ENCODE results near the gene PFKFB4.

The PFKFB4 gene

DNA sequence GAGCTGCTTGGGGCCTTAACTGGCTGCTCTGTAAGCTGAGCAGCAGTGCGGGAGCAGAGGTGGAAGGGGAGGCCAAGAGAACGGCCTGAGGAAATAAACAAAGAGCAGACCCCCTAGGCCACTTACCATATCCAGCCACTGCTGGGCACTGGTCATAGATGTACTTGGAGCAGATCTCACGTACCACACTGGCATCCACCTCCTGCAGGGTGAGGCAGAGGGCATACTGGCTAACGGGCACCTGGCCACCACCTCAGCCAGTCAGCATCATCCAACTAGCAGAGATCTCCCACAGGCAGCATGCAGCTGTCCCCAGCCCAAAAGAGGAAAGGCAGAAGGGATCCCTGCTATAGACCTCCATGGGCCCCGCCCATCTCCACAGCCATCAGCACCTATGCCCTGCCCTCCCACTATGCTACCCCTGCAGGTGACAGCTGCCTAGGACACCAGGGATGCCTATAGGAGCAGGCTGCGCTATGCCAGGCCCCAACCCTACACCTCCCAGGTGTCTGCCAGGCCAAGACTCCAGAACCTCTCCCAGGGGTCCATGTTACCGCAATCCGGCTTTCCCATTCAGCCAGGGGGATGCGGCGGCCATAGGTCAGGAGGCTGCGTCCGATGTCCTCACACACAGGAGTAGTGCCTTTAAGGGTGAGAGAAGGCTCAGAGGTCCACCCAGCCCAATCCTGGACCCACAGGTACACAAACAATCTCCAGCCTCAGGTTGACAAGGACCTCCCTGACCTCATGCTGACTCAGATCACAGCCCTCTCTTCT lies 43.1 kb upstream of the PFKFB4 start:
- Histone ChIP-seq H3K36me3 (ENCODE audit: insufficient read depth, low read length) (peaks cover 73% of the 10 kb centered on the region), H2AFZ (ENCODE audit: low read length) (no peak overlapping the region), H4K20me1 (ENCODE audit: insufficient read depth, low read length) (no peaks in the 10 kb centered on the region), H3K27ac (ENCODE audit: low read depth, low read length, poor library complexity, severe bottlenecking) (no peak overlapping the region), H3K79me2 (ENCODE audit: insufficient read depth, low read length) (no peaks in the 10 kb centered on the region), H3K9me2 (ENCODE audit: low read depth, low read length) (no peaks in the 10 kb centered on the region), H3K9me3 (ENCODE audit: low read length) (no peaks in the 10 kb centered on the region), H3K9ac (ENCODE audit: low read length) (no peak overlapping the region), H3K27me3 (ENCODE audit: insufficient read depth, low read length) (no peaks in the 10 kb centered on the region; the same call in 1 of the 2 replicates), H3K4me2 (ENCODE audit: low read length) (no peak overlapping the region), H3F3A (ENCODE audit: insufficient read depth, low read length) (no peaks in the 10 kb centered on the region), H3K4me3 (ENCODE audit: low read depth, low read length, poor library complexity, severe bottlenecking) (no peak overlapping the region), H3K4me1 (ENCODE audit: insufficient read depth, low read length, severe bottlenecking) (no peaks in the 10 kb centered on the region)
- TF ChIP-seq EZH2 (IDR thresholded peaks at IDR 0.05; ENCODE audit: borderline replicate concordance, low read length), result no peak
- TF ChIP-seq, protein P1, sequence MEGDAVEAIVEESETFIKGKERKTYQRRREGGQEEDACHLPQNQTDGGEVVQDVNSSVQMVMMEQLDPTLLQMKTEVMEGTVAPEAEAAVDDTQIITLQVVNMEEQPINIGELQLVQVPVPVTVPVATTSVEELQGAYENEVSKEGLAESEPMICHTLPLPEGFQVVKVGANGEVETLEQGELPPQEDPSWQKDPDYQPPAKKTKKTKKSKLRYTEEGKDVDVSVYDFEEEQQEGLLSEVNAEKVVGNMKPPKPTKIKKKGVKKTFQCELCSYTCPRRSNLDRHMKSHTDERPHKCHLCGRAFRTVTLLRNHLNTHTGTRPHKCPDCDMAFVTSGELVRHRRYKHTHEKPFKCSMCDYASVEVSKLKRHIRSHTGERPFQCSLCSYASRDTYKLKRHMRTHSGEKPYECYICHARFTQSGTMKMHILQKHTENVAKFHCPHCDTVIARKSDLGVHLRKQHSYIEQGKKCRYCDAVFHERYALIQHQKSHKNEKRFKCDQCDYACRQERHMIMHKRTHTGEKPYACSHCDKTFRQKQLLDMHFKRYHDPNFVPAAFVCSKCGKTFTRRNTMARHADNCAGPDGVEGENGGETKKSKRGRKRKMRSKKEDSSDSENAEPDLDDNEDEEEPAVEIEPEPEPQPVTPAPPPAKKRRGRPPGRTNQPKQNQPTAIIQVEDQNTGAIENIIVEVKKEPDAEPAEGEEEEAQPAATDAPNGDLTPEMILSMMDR (IDR thresholded peaks at IDR 0.05; ENCODE audit: low read length), result no peak

DNA sequence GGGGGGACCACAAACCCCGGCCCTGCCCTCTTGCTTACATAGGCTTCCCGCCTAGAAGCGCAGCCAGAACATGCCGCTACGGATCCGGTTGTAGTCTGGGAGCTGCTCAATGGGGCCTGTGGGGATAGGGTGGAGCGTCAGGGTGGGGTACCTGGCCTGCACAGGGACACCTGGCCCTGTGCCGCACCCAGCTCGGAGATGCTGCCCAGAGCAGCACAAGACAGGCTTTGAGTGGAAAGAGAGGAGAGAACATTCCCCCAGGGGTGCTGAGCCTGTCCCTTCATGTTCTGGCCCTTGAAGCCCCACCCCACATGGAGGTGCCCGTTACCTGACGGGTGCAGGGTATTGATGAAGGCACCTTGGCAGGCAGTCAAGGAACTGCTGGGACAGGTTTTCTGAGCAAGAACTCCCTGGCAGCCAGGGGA lies 42.5 kb upstream of the PFKFB4 start:
- H2AFZ ChIP-seq (ENCODE audit: low read length), result no peak overlapping the region
- peaks cover 67% of the 10 kb centered on the region for H3K36me3 ChIP-seq (ENCODE audit: insufficient read depth, low read length)
- no peaks in the 10 kb centered on the region for H4K20me1 ChIP-seq (ENCODE audit: insufficient read depth, low read length)
- peaks cover 5% of the 10 kb centered on the region for H3K27me3 ChIP-seq (ENCODE audit: insufficient read depth, low read length)
- no peaks in the 10 kb centered on the region for H3K4me1 ChIP-seq (ENCODE audit: insufficient read depth, low read length, severe bottlenecking)
- H3K9me3 ChIP-seq (ENCODE audit: low read length), result no peaks in the 10 kb centered on the region
- H3K9ac ChIP-seq (ENCODE audit: low read length), result no peak overlapping the region
- no peak overlapping the region for H3K4me3 ChIP-seq (ENCODE audit: low read depth, low read length, poor library complexity, severe bottlenecking)
- H3F3A ChIP-seq (ENCODE audit: insufficient read depth, low read length), result no peaks in the 10 kb centered on the region
- H3K27ac ChIP-seq (ENCODE audit: low read depth, low read length, poor library complexity, severe bottlenecking), result no peak overlapping the region
- H3K4me2 ChIP-seq (ENCODE audit: low read length), result no peak overlapping the region
- no peaks in the 10 kb centered on the region for H3K9me2 ChIP-seq (ENCODE audit: low read depth, low read length)
- H3K79me2 ChIP-seq (ENCODE audit: insufficient read depth, low read length), result no peaks in the 10 kb centered on the region
- no peak for TF ChIP-seq EZH2 (IDR thresholded peaks at IDR 0.05; ENCODE audit: borderline replicate concordance, low read length)
- TF ChIP-seq, protein P1 (IDR thresholded peaks at IDR 0.05; ENCODE audit: low read length), result no peak

DNA sequence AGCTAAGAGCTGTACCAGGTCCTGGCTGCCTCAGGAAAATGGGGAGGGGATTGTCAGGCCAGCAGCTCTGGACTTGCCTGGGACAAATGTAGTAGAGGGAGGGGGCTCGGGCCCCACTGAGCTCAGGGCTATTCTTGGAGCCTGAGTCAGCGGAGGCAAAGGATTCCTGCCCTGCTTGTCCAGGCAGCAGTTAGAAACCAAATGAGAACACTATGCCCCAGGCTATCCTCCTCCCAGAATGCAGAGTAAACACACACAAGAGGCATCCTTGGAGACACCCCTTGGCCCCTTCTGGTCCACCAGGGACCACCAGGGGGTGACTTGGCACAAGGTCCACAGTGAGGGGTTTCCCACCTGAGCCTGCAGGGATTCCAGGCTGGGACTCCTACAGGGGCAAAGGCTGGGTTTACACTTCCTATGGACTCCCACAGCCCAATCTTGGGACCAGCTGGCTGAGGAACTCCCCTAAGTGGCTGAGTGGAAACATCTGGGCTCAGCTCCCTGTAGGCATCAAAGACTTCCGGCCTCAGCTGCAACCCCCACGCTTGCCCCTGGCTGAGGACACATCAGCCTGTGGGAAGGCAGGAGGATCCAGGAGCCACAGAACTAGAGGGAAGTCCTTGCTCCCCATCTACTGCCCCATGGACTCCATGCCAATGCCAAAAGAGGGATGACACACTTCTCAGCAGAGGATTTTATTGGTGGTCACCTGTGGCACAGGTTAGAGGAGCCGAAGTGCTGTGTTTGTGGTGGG lies 41.9 kb upstream of the PFKFB4 start:
- Histone ChIP-seq H3K9ac (ENCODE audit: low read length) (no peak overlapping the region), H3K9me2 (ENCODE audit: low read depth, low read length) (no peaks in the 10 kb centered on the region), H3K79me2 (ENCODE audit: insufficient read depth, low read length) (no peaks in the 10 kb centered on the region), H3K36me3 (ENCODE audit: insufficient read depth, low read length) (peaks cover 61% of the 10 kb centered on the region), H3K4me1 (ENCODE audit: insufficient read depth, low read length, severe bottlenecking) (no peaks in the 10 kb centered on the region), H3K9me3 (ENCODE audit: low read length) (no peaks in the 10 kb centered on the region), H3F3A (ENCODE audit: insufficient read depth, low read length) (no peaks in the 10 kb centered on the region), H2AFZ (ENCODE audit: low read length) (no peak overlapping the region), H3K4me2 (ENCODE audit: low read length) (no peak overlapping the region), H3K27ac (ENCODE audit: low read depth, low read length, poor library complexity, severe bottlenecking) (no peak overlapping the region), H3K27me3 (ENCODE audit: insufficient read depth, low read length) (peaks cover 11% of the 10 kb centered on the region), H4K20me1 (ENCODE audit: insufficient read depth, low read length) (no peaks in the 10 kb centered on the region), H3K4me3 (ENCODE audit: low read depth, low read length, poor library complexity, severe bottlenecking) (no peak overlapping the region)
- TF ChIP-seq EZH2 (IDR thresholded peaks at IDR 0.05; ENCODE audit: borderline replicate concordance, low read length), result no peak

All from OCI-LY1 (cell line).